Skeletal muscle tissue (tissue), 4 donors: ENCODE measurements around the gene AMT. TPM values are rescaled to one million over a fixed set of nuclear protein-coding genes. Genes with fewer than 3 reads are reported as not detected.

Experiments used
- H3K27ac ChIP-seq: one replicate; pipeline ENCODE4 v1.7.0; 2013; ENCODE audit warnings: mild to moderate bottlenecking, low read depth, low read length, inconsistent platforms
- H3K27me3 ChIP-seq, 3 donors: one replicate each; pipeline ENCODE4 v1.7.0; 2013; ENCODE audit warnings: low read length in 3 of 3; ENCODE audit not compliant: control insufficient read depth in 3 of 3, insufficient read depth in 3 of 3
- H3K36me3 ChIP-seq, 3 donors: one replicate each; pipeline ENCODE4 v1.7.0; 2013; ENCODE audit warnings: low read length in 3 of 3; ENCODE audit not compliant: control insufficient read depth in 3 of 3, insufficient read depth in 3 of 3
- H3K4me1 ChIP-seq, 3 donors: one replicate each; pipeline ENCODE4 v1.7.0; 2013; ENCODE audit warnings: low read length in 3 of 3, mild to moderate bottlenecking in 3 of 3; ENCODE audit not compliant: control insufficient read depth in 3 of 3, insufficient read depth in 3 of 3
- H3K4me3 ChIP-seq, 3 donors: one replicate each; pipeline ENCODE4 v1.7.0; 2013; ENCODE audit warnings: low read length in 3 of 3
- H3K9ac ChIP-seq, 3 donors: one replicate each; pipeline ENCODE4 v1.7.0; 2013; ENCODE audit warnings: low read length in 3 of 3, mild to moderate bottlenecking in 3 of 3, moderate library complexity in 2 of 3, low read depth in 1 of 3
- H3K9me3 ChIP-seq, 3 donors: one replicate each; pipeline ENCODE4 v1.7.0; 2013; ENCODE audit warnings: low read length in 3 of 3; ENCODE audit not compliant: control insufficient read depth in 3 of 3
- total RNA-seq: library from RNA; depleted of rRNA; stranded (reverse); fragments of >200 nt; gene quantifications from one replicate; pipeline ENCODE4 v1.2.3, GENCODE V29; 2014
- donor health status: Osteomylitis.

Gene AMT
- total RNA-seq, 1 donor from 2014 or later: 2.6 TPM

GRCh38 chr3:49428752-49429080 lies 6.4 kb upstream of the AMT start:
- Histone ChIP-seq H3K4me1 (peaks cover 6 to 13% (median 7%) of the 10 kb centered on the region in 3 donors), H3K4me3 (peak overlapping the region; percentile 83 to 96 (median 92)), H3K27ac (peak overlapping the region; percentile 91), H3K36me3 (peaks cover 19 to 22% (median 21%) of the 10 kb centered on the region in 3 donors), H3K9me3 (no peaks in the 10 kb centered on the region), H3K27me3 (no peaks in the 10 kb centered on the region), H3K9ac (peak overlapping the region; percentile 86 to 88 (median 88))

- no peak overlapping the region for H3K4me3 ChIP-seq
- H3K27me3 ChIP-seq: no peaks in the 10 kb centered on the region
- H3K27ac ChIP-seq: no peak overlapping the region
- no peaks in the 10 kb centered on the region for H3K9me3 ChIP-seq
- H3K9ac ChIP-seq: no peak overlapping the region
- peaks cover 6 to 13% (median 7%) of the 10 kb centered on the region in 3 donors for H3K4me1 ChIP-seq
- H3K36me3 ChIP-seq: peaks cover 21 to 28% (median 22%) of the 10 kb centered on the region in 3 donors
These were observed 5.3 kb upstream of the AMT start for GRCh38 chr3:49427586-49427985.

GRCh38 chr3:49424816-49425215 lies 2.5 kb upstream of the AMT start:
- Histone ChIP-seq H3K9me3 (no peaks in the 10 kb centered on the region), H3K27ac (no peak overlapping the region), H3K27me3 (no peaks in the 10 kb centered on the region), H3K36me3 (peaks cover 24 to 39% (median 35%) of the 10 kb centered on the region in 3 donors), H3K9ac (no peak overlapping the region), H3K4me3 (no peak overlapping the region), H3K4me1 (peaks cover 4 to 13% (median 6%) of the 10 kb centered on the region in 3 donors)

GRCh38 chr3:49421890-49422378 lies 339 bp downstream of the AMT start:
- Histone ChIP-seq H3K9ac (no peak overlapping the region), H3K27me3 (no peaks in the 10 kb centered on the region), H3K9me3 (no peaks in the 10 kb centered on the region), H3K4me3 (peak overlapping the region in 1 of 3 donors; percentile 27), H3K4me1 (peaks cover 0 to 15% (median 2%) of the 10 kb centered on the region in 3 donors), H3K27ac (no peak overlapping the region), H3K36me3 (peaks cover 31 to 58% (median 51%) of the 10 kb centered on the region in 3 donors)

- Histone ChIP-seq H3K36me3 (peaks cover 33 to 55% (median 34%) of the 10 kb centered on the region in 3 donors), H3K9ac (no peak overlapping the region), H3K4me1 (peaks cover 21 to 44% (median 23%) of the 10 kb centered on the region in 3 donors), H3K4me3 (no peak overlapping the region), H3K27me3 (no peaks in the 10 kb centered on the region), H3K27ac (no peak overlapping the region), H3K9me3 (no peaks in the 10 kb centered on the region)
These were observed 4.7 kb downstream of the AMT start for GRCh38 chr3:49417516-49418120.

GRCh38 chr3:49416867-49417266 lies 5.4 kb downstream of the AMT start:
- H3K9ac ChIP-seq: no peak overlapping the region
- no peaks in the 10 kb centered on the region for H3K9me3 ChIP-seq
- no peaks in the 10 kb centered on the region for H3K27me3 ChIP-seq
- H3K4me1 ChIP-seq: peaks cover 22 to 48% (median 24%) of the 10 kb centered on the region in 3 donors
- H3K27ac ChIP-seq: no peak overlapping the region
- no peak overlapping the region for H3K4me3 ChIP-seq
- H3K36me3 ChIP-seq: peaks cover 30 to 53% (median 35%) of the 10 kb centered on the region in 3 donors

- Histone ChIP-seq H3K4me1 (peaks cover 22 to 48% (median 24%) of the 10 kb centered on the region in 3 donors), H3K4me3 (no peak overlapping the region)
These were observed 6.2 kb downstream of the AMT start for GRCh38 chr3:49415931-49416601.

GRCh38 chr3:49414753-49415152 lies 7.5 kb downstream of the AMT start:
- no peak overlapping the region for H3K27ac ChIP-seq
- H3K9ac ChIP-seq: no peak overlapping the region
- no peaks in the 10 kb centered on the region for H3K27me3 ChIP-seq
- no peaks in the 10 kb centered on the region for H3K9me3 ChIP-seq
- H3K36me3 ChIP-seq: peaks cover 22 to 40% (median 33%) of the 10 kb centered on the region in 3 donors
- H3K4me3 ChIP-seq: no peak overlapping the region
- peaks cover 29 to 55% (median 31%) of the 10 kb centered on the region in 3 donors for H3K4me1 ChIP-seq

More at GRCh38 chr3:49415931-49416601, 6.2 kb downstream of the AMT start:
- no peak overlapping the region for H3K9ac ChIP-seq
- H3K27ac ChIP-seq: no peak overlapping the region
- peaks cover 30 to 49% (median 33%) of the 10 kb centered on the region in 3 donors for H3K36me3 ChIP-seq
- H3K27me3 ChIP-seq: no peaks in the 10 kb centered on the region
- no peaks in the 10 kb centered on the region for H3K9me3 ChIP-seq

- Histone ChIP-seq H3K27ac (peak overlapping the region; percentile 89), H3K9me3 (no peaks in the 10 kb centered on the region), H3K27me3 (no peaks in the 10 kb centered on the region), H3K4me1 (peaks cover 32 to 54% (median 35%) of the 10 kb centered on the region in 3 donors), H3K36me3 (peaks cover 18 to 33% (median 28%) of the 10 kb centered on the region in 3 donors), H3K4me3 (peak overlapping the region; percentile 94 to 100 (median 95)), H3K9ac (peak overlapping the region; percentile 91 to 99 (median 92))
These were observed 8.9 kb downstream of the AMT start for GRCh38 chr3:49413338-49413734.
